ENCODE data around the gene PRAME. TPM values are rescaled to one million over a fixed set of nuclear protein-coding genes. Genes with fewer than 3 reads are reported as not detected.

PRAME gene
- total RNA-seq, 1 experiment from 2014 or later, result 17.1 TPM

DNA sequence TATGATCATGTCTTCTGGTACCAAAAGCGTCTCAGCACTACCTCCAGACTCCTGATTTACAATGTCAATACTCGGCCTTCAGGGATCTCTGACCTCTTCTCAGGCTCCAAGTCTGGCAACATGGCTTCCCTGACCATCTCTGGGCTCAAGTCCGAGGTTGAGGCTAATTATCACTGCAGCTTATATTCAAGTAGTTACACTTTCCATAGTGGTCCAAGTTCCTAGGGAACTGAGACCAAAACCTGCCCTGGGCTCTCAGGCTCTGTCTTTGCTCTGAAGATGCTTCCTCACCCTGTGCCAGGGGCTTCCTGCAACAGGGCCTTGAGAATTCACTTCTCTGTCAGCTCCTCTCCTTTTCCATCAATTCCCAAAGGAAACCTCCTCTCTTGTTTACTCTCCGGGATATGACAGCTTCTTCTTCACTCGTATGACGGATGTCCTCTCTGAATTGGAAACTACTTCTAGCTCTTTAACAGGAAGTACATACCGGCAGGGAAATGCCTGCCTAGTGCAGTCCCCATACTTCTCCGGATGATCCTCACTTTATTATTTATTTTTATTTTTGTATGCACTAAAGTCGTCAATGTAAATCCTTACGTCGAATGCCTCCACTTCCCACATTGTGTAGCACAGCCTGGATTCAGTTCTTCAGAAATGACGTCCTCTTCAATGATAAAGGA is 29.6 kb upstream of the PRAME start:
- POLR2A ChIA-PET (ENCODE audit: unreplicated experiment), result no interaction called here
- intact Hi-C loops (cut with micrococcal nuclease), result no loop called here
- BruUV-seq (replicated peaks), result no TSS peak
- Histone ChIP-seq H2AFZ (ENCODE audit: low read length) (no peak overlapping the region), H4K20me1 (ENCODE audit: low read length) (no peaks in the 10 kb centered on the region), H3K79me2 (ENCODE audit: low read length) (no peaks in the 10 kb centered on the region), H3K27ac (ENCODE audit: low read length) (no peak overlapping the region), H3K27me3 (ENCODE audit: low read length) (peaks cover 14% of the 10 kb centered on the region), H3K4me3 (ENCODE audit: low read length) (no peak overlapping the region), H3K36me3 (ENCODE audit: low read depth, low read length) (no peaks in the 10 kb centered on the region), H3K4me1 (ENCODE audit: insufficient read depth, low read length) (no peaks in the 10 kb centered on the region), H3K4me2 (ENCODE audit: low read length) (no peak overlapping the region), H3F3A (ENCODE audit: low read length, unreplicated experiment) (no peaks in the 10 kb centered on the region), H3K9me2 (replicated peaks; ENCODE audit: low read length) (no peaks in the 10 kb centered on the region), H3K9ac (ENCODE audit: low read length) (no peak overlapping the region), H3K9me3 (ENCODE audit: low read length) (no peaks in the 10 kb centered on the region)
- CTCF ChIA-PET, result no interaction called here
- TF ChIP-seq, protein P1, sequence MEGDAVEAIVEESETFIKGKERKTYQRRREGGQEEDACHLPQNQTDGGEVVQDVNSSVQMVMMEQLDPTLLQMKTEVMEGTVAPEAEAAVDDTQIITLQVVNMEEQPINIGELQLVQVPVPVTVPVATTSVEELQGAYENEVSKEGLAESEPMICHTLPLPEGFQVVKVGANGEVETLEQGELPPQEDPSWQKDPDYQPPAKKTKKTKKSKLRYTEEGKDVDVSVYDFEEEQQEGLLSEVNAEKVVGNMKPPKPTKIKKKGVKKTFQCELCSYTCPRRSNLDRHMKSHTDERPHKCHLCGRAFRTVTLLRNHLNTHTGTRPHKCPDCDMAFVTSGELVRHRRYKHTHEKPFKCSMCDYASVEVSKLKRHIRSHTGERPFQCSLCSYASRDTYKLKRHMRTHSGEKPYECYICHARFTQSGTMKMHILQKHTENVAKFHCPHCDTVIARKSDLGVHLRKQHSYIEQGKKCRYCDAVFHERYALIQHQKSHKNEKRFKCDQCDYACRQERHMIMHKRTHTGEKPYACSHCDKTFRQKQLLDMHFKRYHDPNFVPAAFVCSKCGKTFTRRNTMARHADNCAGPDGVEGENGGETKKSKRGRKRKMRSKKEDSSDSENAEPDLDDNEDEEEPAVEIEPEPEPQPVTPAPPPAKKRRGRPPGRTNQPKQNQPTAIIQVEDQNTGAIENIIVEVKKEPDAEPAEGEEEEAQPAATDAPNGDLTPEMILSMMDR (conservative IDR thresholded peaks at IDR 0.05; ENCODE audit: low read depth, low read length), result no peak
- DNase-seq (no peak), ATAC-seq (no peak)

DNA sequence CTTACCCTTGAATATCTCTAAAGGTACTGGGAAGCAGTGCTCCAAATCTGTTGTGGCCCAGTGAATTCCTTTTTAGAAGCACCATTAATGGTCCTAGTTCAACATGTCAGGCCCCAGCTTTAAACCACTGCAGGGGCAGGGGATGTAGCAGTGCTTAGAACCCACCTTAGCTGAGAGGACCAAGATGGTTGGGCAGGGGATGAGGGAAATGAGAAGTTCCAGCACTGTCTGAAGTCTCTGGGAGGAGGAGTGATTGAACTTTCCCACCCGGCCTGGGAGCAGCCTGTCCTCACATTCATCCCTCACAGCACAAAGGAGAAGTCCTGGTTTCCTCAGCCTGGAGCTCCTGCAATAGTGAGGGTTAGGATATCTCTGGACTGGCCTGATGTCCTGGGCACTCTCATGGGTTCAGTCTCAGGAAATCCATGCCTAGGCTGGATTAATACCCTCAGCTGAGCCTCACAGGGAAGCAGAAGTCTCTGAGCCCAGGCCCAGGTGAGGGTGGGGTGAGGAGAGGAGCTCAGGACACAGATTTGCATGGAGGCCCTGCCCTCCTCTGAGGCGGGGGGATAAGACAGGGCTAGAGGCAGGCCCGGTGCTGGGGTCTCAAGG is 28.6 kb upstream of the PRAME start:
- ChIA-PET POLR2A (ENCODE audit: unreplicated experiment) (no interaction called here), CTCF (interaction anchor here (0.6 to 1.1 kb wide), 3 partner anchors 79 to 123 kb away, joined by 5 to 7 read pairs (median 5); partner anchors contain the start of gene ZNF280B)
- Histone ChIP-seq H3K9me2 (replicated peaks; ENCODE audit: low read length) (no peaks in the 10 kb centered on the region), H3K9me3 (ENCODE audit: low read length) (no peaks in the 10 kb centered on the region), H3K4me3 (ENCODE audit: low read length) (no peak overlapping the region), H3K27ac (ENCODE audit: low read length) (no peak overlapping the region), H3F3A (ENCODE audit: low read length, unreplicated experiment) (no peaks in the 10 kb centered on the region), H3K27me3 (ENCODE audit: low read length) (peaks cover 22% of the 10 kb centered on the region), H2AFZ (ENCODE audit: low read length) (no peak overlapping the region), H3K36me3 (ENCODE audit: low read depth, low read length) (no peaks in the 10 kb centered on the region), H4K20me1 (ENCODE audit: low read length) (no peaks in the 10 kb centered on the region), H3K9ac (ENCODE audit: low read length) (no peak overlapping the region), H3K4me1 (ENCODE audit: insufficient read depth, low read length) (no peaks in the 10 kb centered on the region), H3K4me2 (ENCODE audit: low read length) (no peak overlapping the region), H3K79me2 (ENCODE audit: low read length) (no peaks in the 10 kb centered on the region)
- DNase-seq (no peak), ATAC-seq (no peak)
- no peak for TF ChIP-seq EZH2phosphoT487 (IDR thresholded peaks at IDR 0.05; ENCODE audit: borderline replicate concordance, low read length)
- no TSS peak for BruUV-seq (replicated peaks)
- intact Hi-C loops (cut with micrococcal nuclease), result no loop called here

DNA sequence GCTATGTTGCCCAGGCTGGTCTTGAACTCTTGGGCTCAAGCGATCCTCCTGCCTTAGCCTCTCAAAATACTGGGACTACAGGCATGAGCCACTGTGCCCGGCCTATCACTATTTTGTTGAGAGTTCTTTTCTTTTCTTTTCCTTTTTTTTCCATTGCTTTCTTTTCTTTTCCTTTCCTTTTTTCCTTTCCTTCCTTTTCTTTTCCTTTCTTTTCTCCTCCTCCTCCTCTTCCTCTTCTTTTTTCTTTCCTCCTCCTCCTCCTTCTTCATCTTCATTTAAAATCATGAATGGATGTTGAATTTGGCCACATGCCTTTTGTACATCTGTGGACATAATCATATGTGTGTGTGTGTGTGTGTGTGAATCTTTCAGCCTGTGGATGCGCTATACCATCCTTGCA is 25.7 kb upstream of the PRAME start:
- intact Hi-C loops (cut with micrococcal nuclease), result no loop called here
- no TSS peak for BruUV-seq (replicated peaks)
- no peak overlapping the region for H3K27ac ChIP-seq (ENCODE audit: low read length)
- no peak overlapping the region for H3K4me3 ChIP-seq (ENCODE audit: low read length)
- no peaks in the 10 kb centered on the region for H4K20me1 ChIP-seq (ENCODE audit: low read length)
- ChIA-PET POLR2A (ENCODE audit: unreplicated experiment) (no interaction called here), CTCF (no interaction called here)
- no peaks in the 10 kb centered on the region for H3K36me3 ChIP-seq (ENCODE audit: low read depth, low read length)
- peaks cover 28% of the 10 kb centered on the region for H3K27me3 ChIP-seq (ENCODE audit: low read length)
- no peak overlapping the region for H2AFZ ChIP-seq (ENCODE audit: low read length)
- TF ChIP-seq EZH2 (IDR thresholded peaks at IDR 0.05; ENCODE audit: low read length, unreplicated experiment) (no peak), EZH2phosphoT487 (IDR thresholded peaks at IDR 0.05; ENCODE audit: borderline replicate concordance, low read length) (no peak)
- TF ChIP-seq, protein P1 (conservative IDR thresholded peaks at IDR 0.05; ENCODE audit: low read depth, low read length), result no peak
- no peaks in the 10 kb centered on the region for H3K9me3 ChIP-seq (ENCODE audit: low read length)
- no peaks in the 10 kb centered on the region for H3F3A ChIP-seq (ENCODE audit: low read length, unreplicated experiment)
- no peaks in the 10 kb centered on the region for H3K9me2 ChIP-seq (replicated peaks; ENCODE audit: low read length)
- H3K4me2 ChIP-seq (ENCODE audit: low read length), result no peak overlapping the region
- DNase-seq (no peak), ATAC-seq (no peak)
- H3K9ac ChIP-seq (ENCODE audit: low read length), result no peak overlapping the region
- no peaks in the 10 kb centered on the region for H3K4me1 ChIP-seq (ENCODE audit: insufficient read depth, low read length)
- H3K79me2 ChIP-seq (ENCODE audit: low read length), result no peaks in the 10 kb centered on the region
